H1 (cell line): ENCODE measurements around the gene RCHY1. TPM values are rescaled to one million over a fixed set of nuclear protein-coding genes. Genes with fewer than 3 reads are reported as not detected.

Experiments
- CTCF ChIA-PET: fragments of 300-600 bp; sonication (Branson Sonifier 250); formaldehyde crosslinking; loops from one replicate; lab custom pipeline; 2021; ENCODE audit not compliant: partially characterized antibody; lab: Charles Lee
- POLR2A ChIA-PET: fragments of 300-600 bp; sonication (Branson Sonifier 250); formaldehyde crosslinking; loops from one replicate; lab custom pipeline; 2021; ENCODE audit warnings: inconsistent platforms; ENCODE audit not compliant: partially characterized antibody; lab: Charles Lee
- DNase-seq, 2 experiments: peaks; one replicate each; pipeline versions ENCODE4 v3.0.0 to v3.0.0-alpha.2; 2010 to 2022; ENCODE audit warnings: low spot score in 2 of 2, low read depth in 1 of 2, mixed read lengths in 1 of 2
- FAIRE-seq: peaks from 2 replicates; lab custom pipeline; 2011; peaks lifted over from hg19 to GRCh38; lab: Jason Lieb, UNC
- H2AFZ ChIP-seq: 2 replicates; pipeline ENCODE4 v1.8.1; 2012; ENCODE audit warnings: low read length, inconsistent platforms
- H2AK5ac ChIP-seq: 2 replicates; pipeline ENCODE4 v1.6.1; 2013; ENCODE audit warnings: low read depth, low read length
- H2BK120ac ChIP-seq: replicated peaks from 2 replicates; pipeline ENCODE3; 2013; ENCODE audit warnings: low read depth, low read length, inconsistent platforms
- H2BK12ac ChIP-seq: 2 replicates; pipeline ENCODE4 v1.6.1; 2013; ENCODE audit warnings: low read depth, low read length
- H2BK15ac ChIP-seq: 2 replicates; pipeline ENCODE4 v1.6.1; 2013; ENCODE audit warnings: low read length
- H2BK20ac ChIP-seq: 2 replicates; pipeline ENCODE4 v1.6.1; 2013; ENCODE audit warnings: low read length
- H2BK5ac ChIP-seq: 2 replicates; pipeline ENCODE4 v1.6.1; 2013; ENCODE audit warnings: low read depth, low read length
- H3K14ac ChIP-seq: 2 replicates; pipeline ENCODE4 v1.6.1; 2013; ENCODE audit warnings: inconsistent platforms; ENCODE audit not compliant: insufficient read length
- H3K18ac ChIP-seq: 2 replicates; pipeline ENCODE4 v1.6.1; 2013; ENCODE audit warnings: low read length; ENCODE audit errors: extremely low read depth
- H3K23ac ChIP-seq: 2 replicates; pipeline ENCODE4 v1.6.1; 2013; ENCODE audit warnings: inconsistent platforms; ENCODE audit not compliant: insufficient read length
- H3K23me2 ChIP-seq: 2 replicates; pipeline ENCODE4 v1.6.1; 2013; ENCODE audit warnings: low read depth, low read length
- H3K27ac ChIP-seq: 2 replicates; pipeline ENCODE4 v1.6.1; 2011; ENCODE audit warnings: low read depth, low read length, inconsistent platforms
- H3K27me3 ChIP-seq, 4 experiments: replicated peaks in 1 of 4; 1 replicate in 1 of 4; 2 replicates in 3 of 4; pipeline versions ENCODE4 v1.6.1 to v1.8.1; 2011 to 2013; ENCODE audit warnings: low read length in 3 of 4, mild to moderate bottlenecking in 3 of 4, inconsistent platforms in 2 of 4, mixed read lengths in 2 of 4, moderate library complexity in 1 of 4; ENCODE audit not compliant: control insufficient read depth in 3 of 4, insufficient read depth in 3 of 4; ENCODE audit errors: extremely low read depth in 1 of 4
- H3K36me3 ChIP-seq, 4 experiments: 2 replicates each; pipeline versions ENCODE4 v1.6.1 to v1.8.1; 2011 to 2013; ENCODE audit warnings: mild to moderate bottlenecking in 4 of 4, low read length in 3 of 4, moderate library complexity in 2 of 4, control low read depth in 1 of 4, inconsistent platforms in 1 of 4; ENCODE audit not compliant: insufficient read depth in 4 of 4, control insufficient read depth in 2 of 4
- H3K4ac ChIP-seq: replicated peaks from 2 replicates; pipeline ENCODE3; 2013; ENCODE audit warnings: low read length, low read depth, mixed read lengths, inconsistent platforms; ENCODE audit not compliant: insufficient read length
- H3K4me1 ChIP-seq, 4 experiments: replicated peaks in 1 of 4; 1 replicate in 1 of 4; 2 replicates in 3 of 4; pipeline versions ENCODE4 v1.6.1 to v1.8.1; 2011 to 2013; ENCODE audit warnings: low read length in 3 of 4, inconsistent platforms in 2 of 4, mixed read lengths in 1 of 4; ENCODE audit not compliant: insufficient read depth in 4 of 4, control insufficient read depth in 3 of 4
- H3K4me2 ChIP-seq, 2 experiments: 2 replicates each; pipeline versions ENCODE4 v1.6.1 to v1.8.1; 2011 to 2013; ENCODE audit warnings: low read depth in 2 of 2, low read length in 2 of 2, control low read depth in 1 of 2, inconsistent platforms in 1 of 2, mild to moderate bottlenecking in 1 of 2; ENCODE audit not compliant: insufficient read depth in 1 of 2
- H3K4me3 ChIP-seq, 4 experiments: fragments of 200-600, 300-600 bp in 1 of 4; sonication (generic), shearing (Covaris generic), sonication (Bioruptor Twin) in 1 of 4; 2 replicates each; pipeline versions ENCODE4 v1.5.1 to v1.8.1; 2011 to 2016; ENCODE audit warnings: low read length in 4 of 4, low read depth in 3 of 4, control low read depth in 2 of 4, inconsistent platforms in 2 of 4, mild to moderate bottlenecking in 2 of 4, mixed read lengths in 1 of 4, moderate library complexity in 1 of 4; ENCODE audit not compliant: insufficient read depth in 2 of 4; ENCODE audit errors: extremely low read depth in 1 of 4
- H3K56ac ChIP-seq: replicated peaks from 2 replicates; pipeline ENCODE3; 2013; ENCODE audit warnings: low read depth, mild to moderate bottlenecking, mixed read lengths, low read length, inconsistent platforms; ENCODE audit not compliant: insufficient read length
- H3K79me1 ChIP-seq: 2 replicates; pipeline ENCODE4 v1.6.1; 2013; ENCODE audit warnings: low read depth, low read length, control low read depth
- H3K79me2 ChIP-seq, 2 experiments: 2 replicates each; pipeline versions ENCODE4 v1.6.1 to v1.8.1; 2012 to 2013; ENCODE audit warnings: low read length in 2 of 2, mild to moderate bottlenecking in 2 of 2, inconsistent platforms in 1 of 2; ENCODE audit not compliant: insufficient read depth in 2 of 2, control insufficient read depth in 1 of 2
- H3K9ac ChIP-seq, 4 experiments: replicated peaks in 1 of 4; 1 replicate in 1 of 4; 2 replicates in 3 of 4; pipeline versions ENCODE4 v1.6.1 to v1.8.1; 2011 to 2013; ENCODE audit warnings: low read depth in 3 of 4, low read length in 3 of 4, control low read depth in 2 of 4, mild to moderate bottlenecking in 2 of 4, moderate library complexity in 2 of 4, inconsistent platforms in 1 of 4; ENCODE audit errors: extremely low read depth in 1 of 4
- H3K9me3 ChIP-seq, 2 experiments: 2 replicates each; pipeline versions ENCODE4 v1.6.1 to v1.8.1; 2012 to 2013; ENCODE audit warnings: mild to moderate bottlenecking in 2 of 2, moderate library complexity in 2 of 2, control low read depth in 1 of 2, inconsistent platforms in 1 of 2, low read depth in 1 of 2, low read length in 1 of 2, mixed read lengths in 1 of 2; ENCODE audit not compliant: insufficient read depth in 2 of 2
- H4K20me1 ChIP-seq, 2 experiments: replicated peaks in 1 of 2; 2 replicates each; pipeline versions ENCODE3 to v1.8.1; 2011 to 2013; ENCODE audit warnings: inconsistent platforms in 2 of 2, low read length in 2 of 2, mild to moderate bottlenecking in 1 of 2; ENCODE audit not compliant: insufficient read depth in 2 of 2, control insufficient read depth in 1 of 2
- H4K5ac ChIP-seq: 2 replicates; pipeline ENCODE4 v1.6.1; 2013; ENCODE audit warnings: low read length, low read depth, mixed read lengths, inconsistent platforms; ENCODE audit not compliant: insufficient read length
- H4K8ac ChIP-seq: 2 replicates; pipeline ENCODE4 v1.8.0; 2013; ENCODE audit warnings: mild to moderate bottlenecking, moderate library complexity, low read length, inconsistent platforms; ENCODE audit not compliant: insufficient read depth; ENCODE audit errors: extremely low read depth
- H4K91ac ChIP-seq: replicated peaks from 2 replicates; pipeline ENCODE3; 2013; ENCODE audit warnings: low read length, mixed read lengths, inconsistent platforms; ENCODE audit not compliant: insufficient read length
- ATF2 ChIP-seq: IDR thresholded peaks from 2 replicates; pipeline ENCODE4 v1.6.1; 2012; ENCODE audit warnings: low read length, inconsistent platforms
- BCL11A ChIP-seq, 2 experiments: IDR thresholded peaks; one replicate each; pipeline ENCODE4 v1.6.1; 2011; ENCODE audit warnings: low read depth in 2 of 2, low read length in 2 of 2, mild to moderate bottlenecking in 2 of 2
- CREB1 ChIP-seq: IDR thresholded peaks from 2 replicates; pipeline ENCODE4 v1.6.1; 2012; ENCODE audit warnings: inconsistent platforms
- CTCF ChIP-seq, 3 experiments: IDR thresholded peaks; 1 replicate in 2 of 3; 2 replicates in 1 of 3; pipeline versions ENCODE4 v1.5.1 to v1.6.1; 2011; ENCODE audit warnings: low read length in 3 of 3, mild to moderate bottlenecking in 3 of 3, inconsistent platforms in 2 of 3, low read depth in 1 of 3, moderate library complexity in 1 of 3; ENCODE audit not compliant: insufficient read depth in 1 of 3; ENCODE audit errors: control extremely low read depth in 1 of 3
- GTF2F1 ChIP-seq: IDR thresholded peaks from 2 replicates; pipeline ENCODE4 v1.6.1; 2012; ENCODE audit warnings: low read depth, low read length, improper control_type of control experiment, borderline replicate concordance
- KDM5A ChIP-seq: fragments of 200-600 bp; IDR thresholded peaks from 2 replicates; pipeline ENCODE4 v1.7.1; 2012; ENCODE audit warnings: mild to moderate bottlenecking, low read length, inconsistent platforms, mixed read lengths
- MAFK ChIP-seq: IDR thresholded peaks from 2 replicates; pipeline ENCODE4 v1.6.1; 2012; ENCODE audit warnings: low read depth, mild to moderate bottlenecking, improper control_type of control experiment, low read length
- PHF8 ChIP-seq: fragments of 200-600 bp; sonication (generic); conservative IDR thresholded peaks from 2 replicates; pipeline ENCODE4 v1.7.1; 2012; ENCODE audit warnings: low read depth, mild to moderate bottlenecking, inconsistent platforms, low read length, moderate library complexity
- SIX5 ChIP-seq: IDR thresholded peaks from 2 replicates; pipeline ENCODE4 v1.6.1; 2011; ENCODE audit warnings: mild to moderate bottlenecking, low read depth, low read length
- WGBS, 2 experiments: shearing (Covaris generic) in 1 of 2; methylation state at CpG; one replicate each; pipeline versions ENCODE4 v1.1.6 to v1.1.7; 2013 to 2015; ENCODE audit warnings: low lambda C conversion rate in 2 of 2, mixed read lengths in 2 of 2, inconsistent platforms in 1 of 2, low coverage in 1 of 2, missing lambda C conversion rate in 1 of 2; ENCODE audit not compliant: insufficient replicate concordance in 2 of 2, insufficient coverage in 1 of 2, insufficient read length in 1 of 2; ENCODE audit errors: extremely low coverage in 1 of 2, missing lambda C conversion rate in 1 of 2; 5-methylcytosine and 5-hydroxymethylcytosine counted together
- polyA plus RNA-seq, 7 experiments: library from polyadenylated mRNA; depleted of rRNA in 3 of 7; stranded (reverse) in 5 of 7; unstranded in 2 of 7; fragments of >200 nt in 5 of 7; fragments of 200-250 nt in 2 of 7; gene quantifications; 1 replicate in 5 of 7; 2 replicates in 1 of 7; 4 replicates in 1 of 7; pipeline versions ENCODE4 v1.2.1 to v1.2.3, GENCODE V29; 2011 to 2013; ENCODE audit warnings: missing spikeins in 2 of 7, mixed read lengths in 2 of 7
- total RNA-seq: library from RNA; stranded (reverse); fragmentation: NEBNext Ultra II Directional; extraction: Animal tissue kit (Norgen Biotek cat#: 25700); gene quantifications from 2 replicates; pipeline ENCODE4 v1.2.1, GENCODE V29; 2021

Gene RCHY1
- total and polyA plus RNA-seq, 2 of the 8 experiments (the other 6 are each of a cell fraction or from before 2014, with no cell fraction given): 30.3 to 44.0 TPM

- no peak overlapping the region for H3K23ac ChIP-seq
- H2AFZ ChIP-seq: no peak overlapping the region
- H2AK5ac ChIP-seq: no peak overlapping the region
- H2BK120ac ChIP-seq: no peak overlapping the region
- H4K91ac ChIP-seq: no peak overlapping the region
- no peak overlapping the region for H3K9ac ChIP-seq
- TF ChIP-seq MAFK (no peak), GTF2F1 (no peak), CTCF (IDR thresholded peaks at IDR 0.05; ENCODE audit: control extremely low read depth in 1 of 3, insufficient read depth in 1 of 3, low read depth in 1 of 3, low read length in 3 of 3) (no peak), CREB1 (no peak), SIX5 (no peak), PHF8 (no peak), BCL11A (IDR thresholded peaks at IDR 0.05; ENCODE audit: low read depth in 2 of 2, low read length in 2 of 2) (no peak), ATF2 (no peak), KDM5A (no peak)
- DNase-seq (no peak), FAIRE-seq (no peak)
- H3K4ac ChIP-seq: no peak overlapping the region
- peaks cover 0 to 4% of the 10 kb centered on the region in 2 experiments for H4K20me1 ChIP-seq
- H3K9me3 ChIP-seq: 0 out of 4 replicates have a peak, but pooled peaks cover 0 to 5% of the 10 kb centered on the region in 2 experiments
- H2BK15ac ChIP-seq: no peak overlapping the region
- 92% methylated on average over 1 of the region's 1 CpG; no CpG with 5 or more reads in 1 of the 2 experiments for WGBS, 2 experiments
- H2BK12ac ChIP-seq: no peak overlapping the region
- no peaks in the 10 kb centered on the region for H3K27me3 ChIP-seq
- H2BK20ac ChIP-seq: no peak overlapping the region
- H3K18ac ChIP-seq: no peak overlapping the region
- no peak overlapping the region for H3K4me2 ChIP-seq
- H3K56ac ChIP-seq: no peak overlapping the region
- peaks cover under 1 to 33% (median 10%) of the 10 kb centered on the region in 4 experiments; a peak in 6 of 8 replicates for H3K36me3 ChIP-seq
- no peak overlapping the region for H3K27ac ChIP-seq
- POLR2A ChIA-PET: interaction anchor here (1.0 kb wide), 1 partner anchor 20 kb away, joined by 3 read pairs; the partner anchor contains the start of genes RCHY1 and THAP6
- CTCF ChIA-PET: no interaction called here
- no peaks in the 10 kb centered on the region for H3K23me2 ChIP-seq
- H3K4me1 ChIP-seq: no peaks in the 10 kb centered on the region
- no peak overlapping the region for H3K4me3 ChIP-seq
- no peak overlapping the region for H4K5ac ChIP-seq
- no peaks in the 10 kb centered on the region for H3K79me1 ChIP-seq
- H4K8ac ChIP-seq: no peak overlapping the region
- H2BK5ac ChIP-seq: no peak overlapping the region
- no peak overlapping the region for H3K14ac ChIP-seq
- H3K79me2 ChIP-seq: peaks cover 0 to 20% of the 10 kb centered on the region in 2 experiments; a peak in 2 of 4 replicates
Measured at GRCh38 chr4:75494563-75494962, 19.6 kb downstream of the RCHY1 start.
